Lung microvascular endothelial cell (primary cell): ENCODE data around the gene ZBTB49. TPM values are rescaled to one million over a fixed set of nuclear protein-coding genes. Genes with fewer than 3 reads are reported as not detected.

Experiments used
- DNase-seq, 2 donors: peaks; one replicate each; pipeline versions ENCODE4 v3.0.0 to v3.0.0-alpha.2; 2010; ENCODE audit warnings: low read depth in 2 of 2
- total RNA-seq: library from RNA; depleted of rRNA; stranded (reverse); fragments of >200 nt; gene quantifications from 2 replicates; pipeline ENCODE4 v1.2.1, GENCODE V29; 2014

Gene ZBTB49
- total RNA-seq, 1 donor from 2014 or later, result 3.2 TPM

DNA sequence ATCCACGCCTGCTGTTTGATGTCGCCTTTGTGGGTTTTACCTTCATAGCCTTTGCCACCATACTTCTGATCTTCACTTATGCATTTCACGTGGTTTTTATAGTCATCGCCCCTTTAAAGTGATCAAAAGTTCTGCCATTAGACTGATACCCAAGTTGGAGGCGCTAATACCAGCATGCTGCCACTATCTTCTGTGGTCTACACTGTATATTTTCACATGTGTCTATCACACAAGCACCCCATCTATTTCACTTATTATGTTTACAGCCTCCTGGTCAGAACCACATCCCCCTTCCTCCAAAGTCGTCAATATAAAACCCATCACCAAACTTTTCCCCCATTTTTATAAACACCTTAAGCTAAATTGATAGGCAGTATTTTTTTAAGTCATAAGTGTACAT lies 8.3 kb upstream of the ZBTB49 start:
- no peak for DNase-seq

DNA sequence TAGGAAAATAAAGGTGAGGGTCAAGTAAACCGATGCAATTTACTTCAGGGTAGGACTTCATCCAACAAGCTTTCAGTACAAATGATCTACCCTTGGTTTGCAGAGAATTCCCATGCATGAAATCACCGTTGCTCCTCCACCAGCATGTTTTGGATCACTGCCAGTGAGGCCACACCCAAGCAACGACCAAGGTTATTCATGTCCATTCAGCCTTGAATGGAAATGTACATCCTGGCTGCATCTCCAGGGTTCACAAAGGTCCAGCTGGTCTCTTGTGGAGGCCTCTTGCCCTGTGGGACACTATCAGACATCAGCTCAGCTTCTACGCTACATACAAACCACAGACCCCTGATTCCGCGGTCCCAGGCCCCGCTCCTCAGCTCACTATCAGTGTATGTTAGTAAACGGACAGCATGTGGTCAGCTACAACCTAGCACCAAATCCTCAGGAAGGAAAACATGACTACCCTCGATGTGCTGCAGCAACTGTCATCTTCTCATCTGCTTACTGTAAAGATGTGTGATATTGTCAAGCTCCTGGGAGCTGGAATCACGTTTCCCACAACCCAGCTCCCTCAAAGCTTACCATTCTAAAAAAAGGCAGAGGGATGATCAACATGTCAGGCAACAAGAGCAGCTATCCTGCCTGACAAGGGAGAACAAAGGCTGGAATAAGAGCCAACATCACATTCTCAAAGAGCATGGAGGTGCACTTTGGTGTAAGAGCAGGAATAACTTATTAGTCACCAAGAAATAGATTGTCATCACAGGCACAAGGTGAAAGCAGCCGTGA lies 5.0 kb upstream of the ZBTB49 start:
- peak; percentile 30 to 67 for DNase-seq

DNA sequence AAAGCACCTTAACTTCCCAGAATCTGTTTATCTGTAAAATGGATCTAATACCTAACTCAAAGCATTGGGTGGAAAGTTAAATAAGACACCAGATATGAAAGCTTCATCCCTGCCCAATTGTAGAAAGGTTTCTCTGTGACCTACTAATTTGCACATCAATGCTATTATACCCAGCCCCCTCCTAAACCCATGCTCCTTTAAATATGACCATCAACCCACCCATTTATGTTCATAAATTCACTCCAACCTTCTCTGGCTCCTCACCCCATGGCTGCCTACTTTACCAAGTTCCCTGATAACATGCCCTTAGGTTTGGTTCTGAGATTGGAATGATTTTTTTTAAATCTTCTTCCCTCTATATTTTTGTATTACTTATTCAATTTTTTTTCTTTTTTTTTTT lies 2.0 kb upstream of the ZBTB49 start:
- DNase-seq, result no peak

DNA sequence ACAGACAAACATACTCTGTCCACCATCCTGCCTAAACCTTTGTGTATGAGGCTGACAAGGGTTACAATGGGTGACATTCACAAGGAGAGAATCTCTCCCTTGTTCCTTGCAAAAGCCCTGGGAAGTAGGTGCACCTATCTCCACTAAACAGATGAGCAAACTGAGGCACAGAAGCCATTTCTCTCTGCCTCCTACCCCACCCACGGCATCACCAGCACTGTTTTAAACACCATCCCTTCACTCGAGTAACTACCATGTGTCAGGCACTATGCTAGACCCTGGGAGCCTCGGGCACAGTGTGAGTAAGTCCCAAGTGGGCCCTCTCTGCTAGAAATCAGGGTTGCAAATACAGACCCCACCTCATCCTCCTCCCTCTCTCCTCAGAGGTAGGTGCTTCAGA lies 996 bp upstream of the ZBTB49 start:
- DNase-seq, result no peak

DNA sequence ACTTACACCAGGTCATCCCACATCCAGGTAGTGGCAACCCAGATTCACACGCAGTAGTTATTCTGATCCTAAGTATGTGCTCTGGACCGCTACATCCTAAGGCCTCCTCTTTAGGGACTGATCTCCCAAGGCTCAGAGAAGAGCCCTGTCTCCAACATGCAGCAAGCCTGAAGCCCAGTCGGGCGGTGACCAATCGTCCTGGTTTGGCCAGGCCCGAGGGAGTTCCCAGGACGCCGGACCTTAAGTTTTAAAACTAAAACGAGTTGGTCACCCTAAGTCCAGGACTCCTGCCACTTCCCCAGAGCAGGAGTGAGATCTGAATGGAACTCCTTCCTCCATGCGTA lies 482 bp upstream of the ZBTB49 start:
- DNase-seq, result no peak

DNA sequence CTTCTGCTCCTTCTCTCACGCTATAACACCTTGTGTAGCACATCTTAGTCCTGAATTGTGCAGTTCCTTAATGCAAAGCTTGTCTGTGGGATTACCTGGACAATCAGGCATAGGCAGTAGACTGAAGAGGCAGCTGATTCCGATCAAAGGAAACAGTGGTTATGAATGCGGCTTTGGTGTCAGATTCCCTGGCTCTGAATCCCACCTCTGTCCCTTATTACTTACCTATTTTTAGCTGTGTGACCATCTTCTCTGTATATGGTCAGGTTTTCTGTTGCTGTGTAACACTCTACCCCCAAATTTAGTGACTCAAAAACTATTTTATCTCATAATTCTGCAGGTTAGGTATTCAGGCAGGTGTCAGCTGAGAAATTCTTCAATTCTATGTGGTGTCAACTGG lies 3.2 kb downstream of the ZBTB49 start:
- no peak for DNase-seq

DNA sequence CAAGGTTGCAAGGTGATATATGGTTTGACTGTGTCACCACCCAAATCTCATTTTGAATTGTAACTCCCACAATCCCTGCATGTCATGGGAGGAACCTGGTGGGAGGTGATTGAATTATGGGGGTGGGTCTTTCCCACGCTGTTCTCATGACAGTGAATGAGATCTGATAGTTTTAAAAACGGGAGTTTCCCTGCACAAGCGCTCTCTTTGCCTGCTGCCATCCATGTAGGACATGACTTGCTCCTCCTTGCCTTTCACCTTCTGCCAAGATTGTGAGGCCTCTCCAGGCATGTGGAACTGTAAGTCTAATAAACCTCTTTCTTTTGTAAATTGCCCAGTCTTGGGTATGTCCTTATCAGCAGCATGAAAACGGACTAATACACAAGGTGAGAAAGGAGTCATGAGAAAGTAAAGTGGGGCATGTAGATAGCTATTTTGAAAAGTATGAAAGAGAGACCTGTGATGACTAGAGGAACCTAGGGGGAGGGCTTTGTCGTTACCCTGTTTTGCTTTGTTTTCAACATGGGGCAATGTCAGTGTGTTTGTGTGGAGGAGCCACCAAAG lies 6.3 kb downstream of the ZBTB49 start:
- DNase-seq, result no peak

DNA sequence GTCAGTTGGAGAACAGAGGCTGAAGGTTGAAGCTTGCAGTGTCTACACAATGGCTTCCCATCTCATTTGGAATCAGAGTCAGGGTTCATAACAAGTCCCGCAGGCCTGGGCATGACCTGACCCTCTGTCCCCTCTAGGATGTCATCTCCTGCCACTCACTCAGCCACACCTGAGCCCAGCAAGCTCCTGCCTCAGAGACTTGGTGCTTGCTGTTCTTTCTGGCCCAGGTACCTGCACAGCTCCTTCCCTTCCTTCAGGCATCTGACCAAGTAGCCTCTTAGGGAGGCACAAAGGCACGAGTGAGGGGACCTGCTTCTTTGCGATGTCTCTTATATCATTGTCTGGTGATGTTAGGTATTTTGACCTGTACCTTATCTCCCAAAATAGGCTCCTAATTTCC lies 9.0 kb downstream of the ZBTB49 start:
- DNase-seq, result no peak

DNA sequence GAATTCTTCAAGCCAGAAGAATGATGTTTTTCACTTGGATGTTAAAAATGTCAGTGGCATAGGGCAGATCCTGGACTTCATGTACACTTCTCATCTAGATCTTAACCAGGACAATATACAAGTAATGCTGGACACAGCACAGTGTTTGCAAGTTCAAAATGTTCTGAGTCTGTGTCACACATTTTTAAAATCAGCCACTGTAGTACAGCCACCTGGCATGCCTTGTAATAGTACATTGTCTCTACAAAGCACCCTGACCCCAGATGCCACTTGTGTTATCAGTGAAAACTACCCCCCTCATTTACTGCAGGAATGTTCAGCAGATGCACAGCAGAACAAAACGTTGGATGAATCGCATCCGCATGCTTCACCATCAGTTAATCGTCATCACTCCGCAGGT lies 11.9 kb downstream of the ZBTB49 start:
- no peak for DNase-seq

DNA sequence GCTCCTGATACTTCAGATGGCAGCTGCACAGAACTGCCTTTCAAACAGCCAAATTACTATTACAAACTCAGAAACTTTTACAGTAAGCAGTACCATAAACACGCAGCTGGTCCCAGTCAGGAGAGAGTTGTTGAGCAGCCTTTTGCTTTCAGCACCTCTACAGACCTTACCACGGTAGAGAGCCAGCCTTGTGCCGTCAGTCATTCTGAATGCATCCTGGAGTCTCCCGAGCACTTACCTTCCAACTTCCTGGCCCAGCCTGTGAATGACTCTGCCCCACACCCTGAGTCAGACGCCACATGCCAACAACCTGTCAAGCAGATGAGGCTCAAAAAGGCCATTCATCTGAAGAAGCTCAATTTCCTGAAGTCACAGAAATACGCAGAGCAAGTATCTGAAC lies 12.4 kb downstream of the ZBTB49 start:
- peak in 1 of 2 donors; percentile 23 for DNase-seq

DNA sequence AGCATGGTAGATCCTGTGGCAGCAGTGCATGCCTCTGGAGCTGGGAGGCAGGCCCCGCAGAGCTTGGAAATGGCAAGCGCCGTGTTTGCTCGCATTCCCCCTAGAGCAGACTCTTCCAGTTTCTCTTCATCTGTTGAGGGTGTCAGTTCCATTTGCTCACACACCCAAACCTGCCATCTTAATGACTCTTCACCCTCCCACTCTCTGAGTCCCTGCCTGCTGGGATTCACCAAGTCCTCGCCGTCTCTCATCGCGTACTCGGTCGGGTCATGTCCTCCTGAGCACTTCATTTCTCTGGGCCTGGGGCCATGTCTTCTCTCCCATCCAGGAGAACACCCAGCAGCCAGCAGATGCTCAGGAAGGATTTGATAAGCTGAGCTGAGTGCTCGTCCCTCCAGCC lies 16.9 kb downstream of the ZBTB49 start:
- no peak for DNase-seq

DNA sequence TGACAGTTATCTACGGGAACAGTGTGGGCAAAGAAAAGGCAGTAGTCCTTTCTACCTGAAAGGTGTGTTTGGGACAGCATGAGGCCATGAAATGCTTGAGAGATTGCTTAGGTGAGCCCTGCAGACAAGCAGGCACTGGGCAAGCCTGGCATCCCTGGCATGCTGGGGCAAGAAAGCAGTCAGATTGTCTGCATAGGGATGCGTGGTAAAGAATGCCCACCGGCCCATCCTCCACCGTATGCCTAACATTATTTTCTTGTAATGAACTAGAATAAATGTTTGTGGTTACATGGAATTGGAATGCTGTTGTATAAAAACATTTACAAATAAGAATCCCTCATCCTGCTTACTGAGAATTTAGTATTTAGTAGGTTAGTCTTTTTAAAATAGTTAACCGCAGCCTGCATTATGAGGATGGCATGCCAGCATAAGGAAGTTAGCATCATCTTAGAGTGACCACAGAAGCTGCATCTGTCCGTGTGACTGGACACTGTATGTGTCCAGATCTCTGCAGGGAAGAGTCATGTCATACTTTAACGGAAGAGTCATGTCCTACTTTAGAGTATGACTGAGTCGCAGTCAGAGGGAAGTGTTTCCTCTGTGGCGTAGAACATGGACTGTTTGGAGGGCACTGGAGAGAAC lies 18.9 kb downstream of the ZBTB49 start:
- DNase-seq, result peak in 1 of 2 donors; percentile 56

DNA sequence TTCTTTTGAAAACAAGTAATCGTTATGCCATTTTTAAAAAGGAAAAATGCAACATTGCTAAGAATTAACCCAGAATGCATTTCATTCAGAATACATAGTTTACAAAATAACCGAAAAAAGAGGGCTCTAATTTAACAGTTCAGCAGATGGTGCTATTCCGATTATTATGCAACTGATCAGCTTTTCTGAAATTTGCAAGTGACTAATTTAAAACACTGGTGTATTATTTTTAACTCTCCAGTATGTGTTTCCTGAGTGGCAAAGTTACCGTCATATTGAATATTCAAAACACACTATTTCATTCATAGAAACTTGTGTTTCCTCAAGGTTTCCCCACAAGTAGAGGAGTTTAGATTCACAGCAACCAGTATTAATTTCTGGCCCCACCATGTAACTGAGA lies 21.1 kb downstream of the ZBTB49 start:
- DNase-seq, result no peak

DNA sequence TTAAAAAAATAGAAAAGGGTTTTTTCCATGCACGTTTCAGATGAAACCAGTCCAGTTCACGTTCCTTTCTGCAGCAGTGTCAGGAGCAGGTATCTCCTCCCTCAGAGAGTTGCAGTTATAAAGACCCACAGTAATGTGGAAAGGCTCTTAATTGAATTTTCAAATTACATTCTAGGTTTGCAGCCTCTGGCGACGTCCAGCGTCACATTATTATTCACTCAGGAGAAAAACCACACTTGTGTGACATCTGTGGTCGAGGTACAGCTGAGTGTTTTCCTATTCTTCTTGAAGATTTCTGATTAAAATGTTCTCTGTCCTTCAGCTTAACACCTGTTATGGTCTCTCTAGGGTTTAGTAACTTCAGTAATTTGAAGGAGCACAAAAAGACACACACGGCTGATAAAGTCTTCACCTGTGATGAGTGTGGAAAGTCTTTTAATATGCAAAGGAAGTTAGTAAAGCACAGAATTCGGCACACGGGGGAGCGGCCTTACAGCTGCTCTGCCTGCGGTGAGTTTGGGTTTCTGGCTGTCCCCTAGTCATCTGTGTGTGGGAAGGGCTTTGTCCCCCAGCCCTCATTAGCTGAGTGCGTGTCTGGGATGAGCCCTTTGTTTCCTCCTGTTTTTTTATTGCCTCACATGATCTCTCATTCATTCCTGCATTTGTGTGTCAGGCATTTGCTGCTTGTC lies 25.6 kb downstream of the ZBTB49 start:
- DNase-seq, result no peak

DNA sequence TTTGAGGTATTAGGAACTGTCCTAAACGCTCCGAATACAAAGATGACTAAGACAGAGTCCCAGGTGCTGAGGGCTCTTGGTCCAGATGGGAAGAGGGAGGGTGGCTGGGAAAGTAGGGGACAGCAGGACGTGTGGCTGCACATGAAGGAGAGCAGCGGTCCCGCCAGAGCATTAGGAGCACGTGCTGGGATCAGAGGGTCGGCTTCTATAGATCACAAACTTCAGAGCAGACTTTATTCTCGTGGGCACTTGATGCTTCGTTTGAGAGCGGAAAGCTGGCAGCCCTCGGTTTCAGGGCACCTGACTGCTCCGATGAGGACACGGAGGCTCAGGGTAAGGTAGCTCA lies 26.1 kb downstream of the ZBTB49 start:
- DNase-seq, result no peak

DNA sequence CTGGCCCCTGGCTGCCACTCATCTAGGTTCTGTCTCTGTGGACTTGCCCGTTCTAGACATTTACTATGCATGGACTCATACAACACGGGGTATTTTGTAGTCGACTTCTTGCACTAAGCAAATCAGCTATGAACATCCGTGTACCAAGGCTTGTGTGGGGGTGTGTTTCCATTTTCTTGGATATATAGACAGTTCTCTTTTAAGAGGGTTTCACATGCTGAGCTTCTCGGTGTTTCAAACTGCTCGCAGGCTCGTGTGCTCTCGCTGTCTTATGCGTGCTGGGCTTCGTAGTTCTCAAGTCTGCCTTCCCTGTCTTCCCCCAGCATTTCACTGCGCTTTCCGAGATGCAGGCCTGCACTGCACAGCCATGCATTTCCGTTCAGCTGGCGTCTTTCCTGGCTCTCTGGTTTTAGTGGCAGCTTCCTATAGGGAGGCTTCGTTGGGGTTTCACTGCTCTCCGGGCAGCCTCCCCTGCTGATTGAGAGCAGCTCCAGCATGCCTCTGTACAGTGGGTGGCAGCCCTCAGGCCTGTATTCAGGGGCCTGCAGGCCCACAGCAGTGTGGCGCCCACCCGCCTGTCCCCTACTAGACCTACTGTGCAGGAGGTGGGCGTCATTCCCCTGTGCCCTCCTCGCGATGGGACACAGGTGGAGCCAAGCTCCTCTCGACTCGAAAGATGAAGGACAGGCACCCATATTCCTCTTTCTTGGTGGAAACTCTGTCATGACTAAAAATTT lies 27.6 kb downstream of the ZBTB49 start:
- DNase-seq, result no peak

DNA sequence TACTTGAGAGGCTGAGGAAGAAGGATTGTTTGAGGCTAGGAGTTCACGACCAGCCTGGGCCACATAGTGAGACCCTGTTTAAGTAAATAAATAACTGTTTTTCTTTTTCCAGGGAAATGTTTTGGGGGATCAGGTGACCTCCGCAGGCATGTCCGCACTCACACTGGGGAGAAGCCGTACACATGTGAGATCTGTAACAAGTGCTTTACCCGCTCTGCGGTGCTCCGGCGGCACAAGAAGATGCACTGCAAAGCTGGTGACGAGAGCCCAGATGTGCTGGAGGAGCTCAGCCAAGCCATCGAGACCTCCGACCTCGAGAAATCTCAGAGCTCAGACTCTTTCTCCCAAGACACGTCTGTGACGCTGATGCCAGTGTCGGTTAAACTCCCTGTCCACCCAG lies 30.5 kb downstream of the ZBTB49 start:
- DNase-seq, result no peak

DNA sequence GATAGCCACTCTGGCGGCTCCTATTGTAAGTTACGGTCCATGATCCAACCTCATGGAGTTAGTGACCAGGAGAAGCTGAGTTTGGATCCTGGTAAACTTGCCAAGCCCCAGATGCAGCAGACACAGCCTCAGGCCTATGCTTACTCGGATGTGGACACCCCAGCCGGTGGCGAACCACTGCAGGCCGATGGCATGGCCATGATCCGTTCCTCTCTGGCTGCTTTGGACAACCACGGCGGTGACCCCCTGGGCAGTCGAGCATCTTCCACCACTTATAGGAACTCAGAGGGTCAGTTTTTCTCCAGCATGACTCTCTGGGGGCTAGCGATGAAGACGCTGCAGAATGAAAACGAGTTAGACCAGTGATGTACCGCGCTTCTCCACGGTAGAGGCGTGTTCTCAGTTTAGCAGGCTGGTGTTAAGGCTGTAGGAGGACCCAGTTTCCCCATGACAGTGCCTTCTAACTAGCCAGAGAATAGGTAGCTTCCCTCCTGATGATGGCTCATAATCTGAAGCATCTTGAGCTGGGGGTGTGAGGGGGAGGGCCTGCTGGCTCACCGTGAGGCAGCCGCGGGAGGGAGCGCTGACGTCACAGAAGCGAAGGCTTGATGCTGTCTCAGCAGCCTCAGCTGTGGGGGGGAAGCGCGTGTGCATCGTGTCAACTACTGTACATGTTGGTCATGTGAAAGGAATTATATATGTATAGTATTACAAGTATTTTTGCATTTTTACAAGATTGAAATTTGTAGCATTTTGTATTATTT lies 31.1 kb downstream of the ZBTB49 start:
- DNase-seq, result no peak

DNA sequence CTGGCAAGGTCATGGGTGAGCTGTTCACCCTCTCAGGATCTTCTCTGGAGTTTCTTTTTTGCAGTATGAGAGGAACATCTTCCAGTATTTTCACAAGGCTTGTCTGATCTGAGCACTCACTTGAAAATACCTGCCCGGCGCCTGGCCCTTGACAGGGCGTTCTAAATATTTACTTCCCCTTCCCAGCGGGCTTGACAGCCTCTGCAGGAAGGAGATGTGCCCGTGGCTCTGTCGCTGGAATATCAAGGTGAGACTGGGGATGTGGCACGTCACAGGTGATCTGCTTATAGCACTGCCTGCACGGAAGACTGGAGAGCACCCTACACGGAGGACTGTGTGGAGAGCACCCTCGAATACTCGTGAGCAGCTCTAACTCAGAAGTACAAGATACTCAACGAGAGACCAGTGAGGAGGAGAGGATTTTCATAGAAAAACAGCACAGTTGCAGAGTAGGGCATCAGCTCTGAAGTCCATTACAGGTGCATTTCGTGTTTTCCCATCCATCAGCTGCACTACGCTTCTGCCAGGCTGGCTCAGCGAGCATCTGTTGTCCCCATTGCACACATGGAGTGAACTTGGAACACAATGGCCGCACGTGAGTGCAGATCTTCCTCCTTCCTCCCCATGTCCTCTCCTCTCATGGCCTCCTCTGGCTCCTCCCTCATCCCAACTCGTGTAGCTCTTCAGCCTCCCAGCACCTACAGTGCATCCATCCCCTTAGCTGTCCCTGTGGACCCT lies 32.1 kb downstream of the ZBTB49 start:
- DNase-seq, result no peak

DNA sequence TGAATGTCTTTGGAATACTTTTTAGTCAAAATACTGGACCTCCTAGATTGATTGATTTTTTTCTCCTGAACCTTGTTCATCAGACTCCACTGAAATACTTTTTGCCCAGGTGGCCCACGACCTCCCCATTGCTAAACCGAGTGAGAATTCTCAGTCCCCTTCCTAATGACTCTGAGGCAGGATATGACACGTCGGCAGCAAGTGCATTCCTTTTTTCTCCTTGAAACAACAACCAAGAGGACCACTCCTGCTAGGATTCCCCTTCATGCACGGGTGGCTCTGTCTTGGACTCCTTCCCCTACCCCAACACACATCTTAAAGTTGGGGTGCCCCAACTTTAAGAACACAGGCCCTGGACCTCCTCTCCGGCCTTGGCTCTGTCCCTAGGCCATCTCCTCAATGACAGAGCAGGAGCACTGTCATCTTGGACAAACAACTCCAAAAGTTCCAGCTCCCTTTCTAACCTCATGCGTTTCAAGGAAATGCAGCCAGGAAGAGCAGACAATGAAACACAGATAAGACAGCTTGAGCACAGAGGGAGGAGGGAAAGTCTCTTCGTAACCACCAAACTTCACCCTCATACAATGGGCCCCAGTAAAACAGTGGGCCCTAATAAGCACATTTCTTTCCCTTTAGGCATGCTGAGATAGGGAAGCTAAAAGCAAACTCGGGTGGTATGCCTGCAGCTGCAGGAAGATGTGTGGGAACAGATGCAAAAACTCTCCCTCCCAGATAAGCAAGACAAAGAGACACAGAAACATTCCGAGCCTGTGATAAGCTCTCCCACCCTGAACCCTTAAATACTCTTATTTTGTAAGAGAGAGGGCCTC lies 33.9 kb downstream of the ZBTB49 start:
- DNase-seq, result peak in 1 of 2 donors; percentile 45
